HEK293T (cell line): Measurements from ENCODE around the gene SPINK7.
"Not testable (repeated sequence)": the region's sequence is repeated elsewhere in the genome, so short reads cannot be mapped to it uniquely, and the experiment has no call there.

Source experiments
- CTCF ChIA-PET: fragments of 350-600 bp; formaldehyde crosslinking; extraction: SDS; loops from one replicate; lab custom pipeline; 2021; ENCODE audit warnings: antibody characterized with exemption, inconsistent platforms; lab: Yijun Ruan, JAX
- POLR2A ChIA-PET: fragments of 350-600 bp; formaldehyde crosslinking; extraction: SDS; loops from one replicate; lab custom pipeline; 2020; ENCODE audit warnings: antibody characterized with exemption, inconsistent platforms; lab: Yijun Ruan, JAX
- DNase-seq: peaks from one replicate; pipeline ENCODE4 v3.0.0; 2012; ENCODE audit warnings: mixed read lengths; ENCODE audit errors: extremely low spot score
- ARNT ChIP-seq: fragments of 450-650 bp; IDR thresholded peaks from 2 replicates; pipeline ENCODE4 v1.6.1; 2017; ENCODE audit warnings: mild to moderate bottlenecking
- BHLHE40 ChIP-seq: fragments of 450-650 bp; IDR thresholded peaks from 2 replicates; pipeline ENCODE4 v1.6.1; 2016; ENCODE audit warnings: mild to moderate bottlenecking, moderate library complexity, borderline replicate concordance
- CTBP1 ChIP-seq: fragments of 450-650 bp; IDR thresholded peaks from 2 replicates; pipeline ENCODE4 v1.6.1; 2016; ENCODE audit warnings: borderline replicate concordance
- ELF4 ChIP-seq: fragments of 450-650 bp; IDR thresholded peaks from 2 replicates; pipeline ENCODE4 v1.6.1; 2017; ENCODE audit warnings: antibody characterized with exemption
- FOXA1 ChIP-seq: fragments of 450-650 bp; IDR thresholded peaks from 2 replicates; pipeline ENCODE4 v1.6.1; 2016; ENCODE audit warnings: mild to moderate bottlenecking
- FOXK2 ChIP-seq: fragments of 450-650 bp; IDR thresholded peaks from 2 replicates; pipeline ENCODE4 v1.6.1; 2016; ENCODE audit warnings: mild to moderate bottlenecking
- FOXM1 ChIP-seq: fragments of 450-650 bp; IDR thresholded peaks from 2 replicates; pipeline ENCODE4 v1.6.1; 2017; ENCODE audit warnings: mild to moderate bottlenecking, borderline replicate concordance
- HDGF ChIP-seq: fragments of 450-650 bp; IDR thresholded peaks from 2 replicates; pipeline ENCODE4 v1.6.1; 2017; ENCODE audit warnings: antibody characterized with exemption, borderline replicate concordance
- L3MBTL2 ChIP-seq: fragments of 450-650 bp; conservative IDR thresholded peaks from 2 replicates; pipeline ENCODE4 v1.6.1; 2016; ENCODE audit warnings: mild to moderate bottlenecking
- LEF1 ChIP-seq: fragments of 450-650 bp; IDR thresholded peaks from 2 replicates; pipeline ENCODE4 v1.6.1; 2017; ENCODE audit warnings: mild to moderate bottlenecking, borderline replicate concordance
- NFRKB ChIP-seq: fragments of 450-650 bp; IDR thresholded peaks from 2 replicates; pipeline ENCODE4 v1.6.1; 2016; ENCODE audit warnings: mild to moderate bottlenecking, moderate library complexity
- SP1 ChIP-seq: fragments of 450-650 bp; IDR thresholded peaks from 2 replicates; pipeline ENCODE4 v1.6.1; 2017
- SUZ12 ChIP-seq: fragments of 450-650 bp; IDR thresholded peaks from 2 replicates; pipeline ENCODE4 v1.6.1; 2016; ENCODE audit warnings: mild to moderate bottlenecking
- TARDBP ChIP-seq: fragments of 450-650 bp; IDR thresholded peaks from 2 replicates; pipeline ENCODE4 v1.6.1; 2016
- ZNF384 ChIP-seq: fragments of 450-650 bp; IDR thresholded peaks from 2 replicates; pipeline ENCODE4 v1.6.1; 2016
- TF ChIP-seq, protein P1 (sequence below): fragments of 450-650 bp; IDR thresholded peaks from 2 replicates; pipeline ENCODE4 v1.6.1; 2016

Gene SPINK7

GRCh38 chr5:148314731-148315130, 2.5 kb downstream of the SPINK7 start:
- ChIA-PET CTCF (no interaction called here), POLR2A (interaction anchor here (0.6 to 0.7 kb wide), 2 partner anchors 22 to 40 kb away, joined by 3 read pairs; no protein-coding TSS in a partner anchor)
- DNase-seq: no peak
- TF ChIP-seq LEF1 (no peak), ZNF384 (no peak), FOXA1 (no peak), TARDBP (no peak), CTBP1 (no peak), SP1 (no peak), ARNT (no peak), ELF4 (no peak), L3MBTL2 (no peak), FOXM1 (no peak), NFRKB (no peak), SUZ12 (no peak), FOXK2 (no peak), BHLHE40 (no peak), HDGF (no peak)
- TF ChIP-seq, protein P1, sequence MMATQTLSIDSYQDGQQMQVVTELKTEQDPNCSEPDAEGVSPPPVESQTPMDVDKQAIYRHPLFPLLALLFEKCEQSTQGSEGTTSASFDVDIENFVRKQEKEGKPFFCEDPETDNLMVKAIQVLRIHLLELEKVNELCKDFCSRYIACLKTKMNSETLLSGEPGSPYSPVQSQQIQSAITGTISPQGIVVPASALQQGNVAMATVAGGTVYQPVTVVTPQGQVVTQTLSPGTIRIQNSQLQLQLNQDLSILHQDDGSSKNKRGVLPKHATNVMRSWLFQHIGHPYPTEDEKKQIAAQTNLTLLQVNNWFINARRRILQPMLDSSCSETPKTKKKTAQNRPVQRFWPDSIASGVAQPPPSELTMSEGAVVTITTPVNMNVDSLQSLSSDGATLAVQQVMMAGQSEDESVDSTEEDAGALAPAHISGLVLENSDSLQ: no peak

DNA sequence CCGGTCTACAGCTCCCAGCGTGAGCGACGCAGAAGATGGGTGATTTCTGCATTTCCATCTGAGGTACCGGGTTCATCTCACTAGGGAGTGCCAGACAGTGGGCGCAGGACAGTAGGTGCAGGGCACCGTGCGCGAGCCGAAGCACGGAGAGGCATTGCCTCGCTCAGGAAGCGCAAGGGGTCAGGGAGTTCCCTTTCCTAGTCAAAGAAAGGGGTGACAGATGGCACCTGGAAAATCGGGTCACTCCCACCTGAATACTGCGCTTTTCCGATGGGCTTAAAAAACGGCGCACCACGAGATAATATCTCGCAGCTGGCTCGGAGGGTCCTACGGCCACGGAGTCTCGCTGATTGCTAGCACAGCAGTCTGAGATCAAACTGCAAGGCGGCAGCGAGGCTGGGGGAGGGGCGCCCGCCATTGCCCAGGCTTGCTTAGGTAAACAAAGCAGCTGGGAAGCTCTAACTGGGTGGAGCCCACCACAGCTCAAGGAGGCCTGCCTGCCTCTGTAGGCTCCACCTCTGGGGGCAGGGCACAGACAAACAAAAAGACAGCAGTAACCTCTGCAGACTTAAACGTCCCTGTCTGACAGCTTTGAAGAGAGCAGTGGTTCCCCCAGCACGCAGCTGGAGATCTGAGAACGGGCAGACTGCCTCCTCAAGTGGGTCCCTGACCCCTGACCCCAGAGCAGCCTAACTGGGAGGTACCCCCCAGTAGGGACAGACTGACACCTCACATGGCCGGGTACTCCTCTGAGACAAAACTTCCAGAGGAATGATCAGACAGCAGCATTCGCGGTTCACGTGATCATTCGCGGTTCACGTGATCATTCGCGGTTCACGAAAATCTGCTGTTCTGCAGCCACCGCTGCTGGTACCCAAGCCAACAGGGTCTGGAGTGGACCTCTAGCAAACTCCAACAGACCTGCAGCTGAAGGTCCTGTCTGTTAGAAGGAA, 8.1 kb downstream of the SPINK7 start:
- POLR2A ChIA-PET, DNase-seq, CTCF ChIA-PET: not testable (repeated sequence)

DNA sequence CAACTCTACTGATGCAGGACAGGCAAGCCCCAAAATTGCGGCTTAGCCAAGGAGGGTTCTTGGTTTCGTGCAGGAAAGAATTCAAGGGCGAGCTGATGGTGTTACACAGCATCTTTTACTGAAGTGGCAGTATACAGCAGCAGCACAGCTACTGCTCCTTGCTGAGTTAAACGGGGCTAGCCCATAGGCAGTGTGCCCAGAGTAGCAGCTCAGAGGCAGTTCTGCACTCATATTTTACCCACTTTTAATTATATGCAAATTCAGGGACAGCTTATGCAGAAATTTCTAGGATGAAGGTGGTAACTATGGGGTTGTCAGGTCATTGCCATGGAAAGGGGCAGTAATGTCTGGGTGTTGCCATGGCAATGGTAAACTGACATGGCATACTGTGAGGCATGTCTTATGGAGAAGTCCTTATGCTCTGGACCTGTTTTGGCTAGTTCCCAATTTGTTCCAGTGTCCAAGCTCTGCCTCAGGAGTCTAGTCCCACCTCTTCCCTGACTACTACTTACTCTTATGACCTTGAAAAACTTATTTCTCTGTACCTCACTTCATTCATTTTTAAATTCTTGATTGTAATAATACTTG, 21.1 kb downstream of the SPINK7 start:
- POLR2A ChIA-PET: no interaction called here
- no peak for DNase-seq
- no peak for TF ChIP-seq TARDBP
- CTCF ChIA-PET: no interaction called here

- POLR2A ChIA-PET: no interaction called here
- no peak for DNase-seq
- TF ChIP-seq TARDBP (no peak), LEF1 (no peak), ELF4 (no peak), CTBP1 (no peak), L3MBTL2 (no peak), FOXM1 (no peak), SP1 (no peak), ZNF384 (no peak), SUZ12 (no peak), BHLHE40 (no peak), FOXK2 (no peak), HDGF (no peak), FOXA1 (no peak)
- CTCF ChIA-PET: no interaction called here
Measured at GRCh38 chr5:148335259-148335658, 23.0 kb downstream of the SPINK7 start, which contains the start of gene SPINK9. TSS of gene SPINK9 (plus strand) at chr5:148335559. CDS start at chr5:148335614, 55 bp downstream.

- CTCF ChIA-PET: no interaction called here
- no peak for DNase-seq
- no peak for TF ChIP-seq TARDBP
- TF ChIP-seq ZNF384: no peak
- no peak for TF ChIP-seq NFRKB
- TF ChIP-seq ELF4: no peak
- no peak for TF ChIP-seq CTBP1
- TF ChIP-seq SP1: no peak
- TF ChIP-seq FOXK2: no peak
- TF ChIP-seq HDGF: no peak
- TF ChIP-seq, protein P1: no peak
- TF ChIP-seq FOXA1: no peak
- no peak for TF ChIP-seq SUZ12
- no peak for TF ChIP-seq L3MBTL2
- no peak for TF ChIP-seq BHLHE40
- no peak for TF ChIP-seq FOXM1
- TF ChIP-seq LEF1: no peak
- no peak for TF ChIP-seq ARNT
- POLR2A ChIA-PET: interaction anchor here (0.7 kb wide), 1 partner anchor 22 kb away, joined by 3 read pairs; no protein-coding TSS in a partner anchor
Measured at GRCh38 chr5:148336704-148337435, 24.6 kb downstream of the SPINK7 start.

DNA sequence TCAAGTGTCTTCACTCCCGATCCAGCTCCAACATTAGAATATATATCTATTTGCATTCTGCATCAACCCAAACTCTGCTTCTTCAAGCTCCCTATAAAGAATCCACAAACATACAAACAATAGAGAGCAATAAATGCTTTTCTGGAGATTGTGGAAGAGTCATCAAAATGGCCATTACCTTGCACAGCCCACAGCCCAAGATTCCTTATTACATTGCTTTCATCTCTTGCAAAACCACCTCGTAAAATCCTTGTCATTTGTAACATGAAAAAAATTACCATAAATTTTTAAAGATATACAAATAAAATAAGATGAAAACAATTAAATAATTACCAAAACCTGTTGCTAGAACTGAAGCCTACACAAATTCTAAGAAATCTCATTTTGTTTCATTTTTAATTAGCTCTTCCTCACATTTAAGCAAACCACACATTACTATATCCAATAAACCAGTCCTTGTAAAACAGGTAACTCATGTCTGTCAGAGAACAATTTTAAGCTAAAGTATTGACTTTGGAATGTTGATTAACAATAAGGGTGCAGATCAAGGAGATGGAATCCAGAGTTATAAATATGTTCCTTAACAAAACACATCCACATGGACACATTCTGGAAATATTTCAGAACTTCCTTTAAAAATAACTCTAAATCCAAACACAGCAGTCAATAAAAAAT, 30.3 kb downstream of the SPINK7 start:
- POLR2A ChIA-PET: no interaction called here
- CTCF ChIA-PET: no interaction called here
- DNase-seq: no peak
- no peak for TF ChIP-seq FOXK2
- TF ChIP-seq SP1: no peak
- no peak for TF ChIP-seq FOXM1
- no peak for TF ChIP-seq CTBP1
- TF ChIP-seq, protein P1: no peak
- TF ChIP-seq SUZ12: no peak
- TF ChIP-seq ELF4: no peak
- TF ChIP-seq TARDBP: no peak
- no peak for TF ChIP-seq L3MBTL2
- no peak for TF ChIP-seq LEF1
- TF ChIP-seq NFRKB: no peak
- TF ChIP-seq HDGF: no peak
- TF ChIP-seq BHLHE40: no peak
- no peak for TF ChIP-seq FOXA1
- no peak for TF ChIP-seq ZNF384
- TF ChIP-seq ARNT: no peak
